K562 (cell line): ENCODE data around the gene MFAP3L. TPM values are rescaled to one million over a fixed set of nuclear protein-coding genes. Genes with fewer than 3 reads are reported as not detected.

Experiments
- ATAC-seq: fragments of 200-7000 bp; cut with Tn5 transposase; 3 replicates; pipeline ENCODE4 v1.9.1; 2020; ENCODE audit warnings: moderate library complexity
- BruUV-seq: library from RNA; stranded (reverse); fragments of 400-500 nt; replicated peaks from 2 replicates; lab custom pipeline; 2021; lab: Mats Ljungman, UMichigan
- CTCF ChIA-PET: fragments of 300-600 bp; formaldehyde crosslinking; extraction: SDS; loops from one replicate; lab custom pipeline; 2021; ENCODE audit warnings: low intra/inter-chr PET ratio; lab: Yijun Ruan, JAX
- POLR2A ChIA-PET: fragments of 300-600, 350-650 bp; sonication (Branson Sonifier 250); formaldehyde crosslinking; extraction: SDS; loops from one replicate; lab custom pipeline; 2021; ENCODE audit warnings: antibody characterized with exemption, inconsistent platforms; lab: Yijun Ruan, JAX
- DNase-seq, 4 experiments: peaks; one replicate each; pipeline versions ENCODE4 v3.0.0 to v3.0.0-alpha.2; 2011 to 2018; ENCODE audit warnings: low spot score in 3 of 4, mixed read lengths in 3 of 4; ENCODE audit errors: extremely low read depth in 1 of 4
- FAIRE-seq: peaks from 2 replicates; lab custom pipeline; 2011; peaks lifted over from hg19 to GRCh38; lab: Jason Lieb, UNC
- H2AFZ ChIP-seq: 2 replicates; pipeline ENCODE4 v1.6.0; 2011; ENCODE audit warnings: low read depth, low read length, control low read depth, inconsistent platforms
- H3K27ac ChIP-seq: fragments of 200-600 bp; 3 replicates; pipeline ENCODE4 v1.8.0; 2011; ENCODE audit warnings: low read depth, mild to moderate bottlenecking, control low read depth, inconsistent platforms, low read length, moderate library complexity, mixed read lengths; ENCODE audit errors: extremely low read depth
- H3K27me3 ChIP-seq, 2 experiments: fragments of 300-600 bp in 1 of 2; 2 replicates in 1 of 2; 3 replicates in 1 of 2; pipeline versions ENCODE4 v1.6.0 to v1.8.0; 2011; ENCODE audit warnings: inconsistent platforms in 2 of 2, low read length in 2 of 2, mild to moderate bottlenecking in 1 of 2, mixed read lengths in 1 of 2, moderate library complexity in 1 of 2; ENCODE audit not compliant: control insufficient read depth in 2 of 2, insufficient read depth in 2 of 2
- H3K36me3 ChIP-seq: fragments of 300-600 bp; 3 replicates; pipeline ENCODE4 v1.8.0; 2011; ENCODE audit warnings: mild to moderate bottlenecking, low read length, inconsistent platforms; ENCODE audit not compliant: control insufficient read depth, insufficient read depth
- H3K4me1 ChIP-seq, 2 experiments: fragments of 200-600 bp in 1 of 2; replicated peaks in 1 of 2; 2 replicates in 1 of 2; 3 replicates in 1 of 2; pipeline versions ENCODE4 v1.5.1 to v1.8.0; 2011; ENCODE audit warnings: inconsistent platforms in 2 of 2, low read length in 2 of 2, mild to moderate bottlenecking in 1 of 2, mixed read lengths in 1 of 2, moderate library complexity in 1 of 2; ENCODE audit not compliant: control insufficient read depth in 2 of 2, insufficient read depth in 2 of 2
- H3K4me2 ChIP-seq: 2 replicates; pipeline ENCODE4 v1.6.1; 2011; ENCODE audit warnings: low read length, control low read depth, inconsistent platforms, mixed read lengths; ENCODE audit not compliant: insufficient read depth
- H3K4me3 ChIP-seq: fragments of 200-600 bp; sonication (generic), shearing (Covaris generic); 2 replicates; pipeline ENCODE4 v1.5.1; 2016; ENCODE audit warnings: control low read depth, inconsistent platforms
- H3K79me2 ChIP-seq: fragments of 200-600 bp; 3 replicates; pipeline ENCODE4 v1.8.0; 2011; ENCODE audit warnings: low read length, inconsistent platforms; ENCODE audit not compliant: control insufficient read depth, insufficient read depth
- H3K9ac ChIP-seq, 2 experiments: 2 replicates each; pipeline versions ENCODE4 v1.6.0 to v1.6.1; 2011; ENCODE audit warnings: low read depth in 2 of 2, low read length in 2 of 2, control low read depth in 1 of 2, inconsistent platforms in 1 of 2, mild to moderate bottlenecking in 1 of 2, mixed read lengths in 1 of 2; ENCODE audit not compliant: insufficient read depth in 1 of 2
- H3K9me1 ChIP-seq: one replicate; pipeline ENCODE4 v1.6.0; 2011; ENCODE audit warnings: inconsistent platforms, mild to moderate bottlenecking, low read length, moderate library complexity; ENCODE audit not compliant: control insufficient read depth, insufficient read depth
- H3K9me3 ChIP-seq: replicated peaks from 2 replicates; pipeline ENCODE4 v1.5.1; 2011; ENCODE audit warnings: low read depth, low read length, inconsistent platforms; ENCODE audit not compliant: control insufficient read depth, insufficient read depth
- H4K20me1 ChIP-seq: replicated peaks from 2 replicates; pipeline ENCODE4 v1.6.1; 2011; ENCODE audit warnings: low read length, inconsistent platforms, mixed read lengths; ENCODE audit not compliant: control insufficient read depth, insufficient read depth
- ARHGAP35 ChIP-seq: fragments of 450-650 bp; IDR thresholded peaks from 2 replicates; pipeline ENCODE4 v1.6.1; 2018; ENCODE audit not compliant: partially characterized antibody
- E2F1 ChIP-seq: sonication (generic); formaldehyde crosslinking; IDR thresholded peaks from 2 replicates; pipeline ENCODE4 v1.8.1; 2023; ENCODE audit warnings: mild to moderate bottlenecking, missing genetic modification reagents, moderate library complexity
- ILF3 ChIP-seq: fragments of 450-650 bp; IDR thresholded peaks from 2 replicates; pipeline ENCODE4 v1.6.1; 2018; ENCODE audit warnings: antibody characterized with exemption, mild to moderate bottlenecking, moderate library complexity, borderline replicate concordance
- MCM7 ChIP-seq, 2 experiments: fragments of 450-650 bp; IDR thresholded peaks; 2 replicates each; pipeline ENCODE4 v1.6.1; 2016 to 2018
- MTF1 ChIP-seq: fragments of 250-450 bp; sonication (Bioruptor Pico); IDR thresholded peaks from 2 replicates; pipeline ENCODE4 v1.9.0; 2021; ENCODE audit warnings: moderate library complexity, mild to moderate bottlenecking, inconsistent platforms, borderline replicate concordance
- MXI1 ChIP-seq: IDR thresholded peaks from 2 replicates; pipeline ENCODE4 v1.6.1; 2011; ENCODE audit warnings: low read depth, mild to moderate bottlenecking, improper control_type of control experiment, low read length
- PHTF2 ChIP-seq: fragments of 250-450 bp; sonication (Bioruptor Pico); IDR thresholded peaks from 2 replicates; pipeline ENCODE4 v1.5.0; 2021; ENCODE audit warnings: mild to moderate bottlenecking
- TGIF2 ChIP-seq: sonication (generic); formaldehyde crosslinking; IDR thresholded peaks from 2 replicates; pipeline ENCODE4 v1.8.1; 2022; ENCODE audit warnings: mild to moderate bottlenecking, missing genetic modification reagents, moderate library complexity
- U2AF1 ChIP-seq: fragments of 200-400 bp; formaldehyde crosslinking; optimal IDR thresholded peaks from 2 replicates; pipeline ENCODE3; 2017; ENCODE audit warnings: mild to moderate bottlenecking, low read depth, low read length, moderate library complexity
- ZNF184 ChIP-seq: sonication (generic); formaldehyde crosslinking; IDR thresholded peaks from 2 replicates; pipeline ENCODE4 v1.5.0; 2020; ENCODE audit warnings: missing genetic modification reagents
- WGBS: fragments of 100-300 bp; shearing (Covaris generic); methylation state at CpG from one replicate; pipeline ENCODE4 v1.1.6; 2016; ENCODE audit warnings: low coverage, mixed read lengths; ENCODE audit not compliant: insufficient coverage; ENCODE audit errors: missing lambda C conversion rate; 5-methylcytosine and 5-hydroxymethylcytosine counted together
- in situ Hi-C: fragments of 300-500 bp; cut with MboI; formaldehyde crosslinking; loops from 4 replicates; pipeline ENCODE4 v1.15.0; 2018; ENCODE audit warnings: inconsistent platforms, mixed read lengths
- intact Hi-C: fragments of 100-400 bp; cut with micrococcal nuclease; formaldehyde crosslinking; loops from 2 replicates; pipeline ENCODE4 v1.14.2; 2022
- polyA plus RNA-seq, 8 experiments: library from polyadenylated mRNA; depleted of rRNA in 4 of 8; stranded (reverse) in 5 of 8; unstranded in 3 of 8; fragments of >200 nt; fragmentation: Nextera tagmentation in 2 of 8; fragmentation: Illumina TruSeq in 1 of 8; extraction: Ambion mirVana in 2 of 8; extraction: Trizol in 1 of 8; gene quantifications; 2 replicates each; pipeline versions ENCODE4 v1.2.1 to v1.2.3, GENCODE V29; 2011 to 2014; ENCODE audit warnings: inconsistent platforms in 1 of 8, missing spikeins in 1 of 8
- total RNA-seq, 7 experiments: library from RNA; depleted of rRNA in 6 of 7; stranded (reverse); fragments of >200 nt in 6 of 7; fragmentation: Illumina TruSeq in 2 of 7; extraction: Trizol in 2 of 7; gene quantifications; 2 replicates each; pipeline versions ENCODE4 v1.2.1 to v1.2.3, GENCODE V29; 2011 to 2021; ENCODE audit warnings: low replicate concordance in 1 of 7

The MFAP3L gene
- total and polyA plus RNA-seq, 9 of the 15 experiments (the other 6 are each of a cell fraction or from before 2014, with no cell fraction given) = 0.06 to 0.25 (median 0.20) TPM; not detected in 3

GRCh38 chr4:169987327-169988228, 38.6 kb downstream of the MFAP3L start:
- H3K9me1 ChIP-seq = no peaks in the 10 kb centered on the region
- WGBS = 11% methylated on average over 6 of the region's 6 CpGs
- H3K4me3 ChIP-seq = no peak overlapping the region
- H3K9ac ChIP-seq = no peak overlapping the region
- BruUV-seq = no TSS peak
- FAIRE-seq (no peak), DNase-seq (no peak), ATAC-seq (no peak)
- intact Hi-C loops (no loop called here), in situ Hi-C loops (no loop called here)
- no peak overlapping the region for H2AFZ ChIP-seq
- POLR2A ChIA-PET = no interaction called here
- CTCF ChIA-PET = no interaction called here
- no peaks in the 10 kb centered on the region for H4K20me1 ChIP-seq
- H3K36me3 ChIP-seq = no peaks in the 10 kb centered on the region
- peaks cover 6 to 16% of the 10 kb centered on the region in 2 experiments; a peak in 4 of 5 replicates for H3K27me3 ChIP-seq
- H3K9me3 ChIP-seq = no peaks in the 10 kb centered on the region
- H3K27ac ChIP-seq = no peak overlapping the region
- TF ChIP-seq MXI1 = no peak
- H3K4me2 ChIP-seq = no peak overlapping the region
- no peaks in the 10 kb centered on the region for H3K79me2 ChIP-seq
- H3K4me1 ChIP-seq = no peaks in the 10 kb centered on the region

DNA sequence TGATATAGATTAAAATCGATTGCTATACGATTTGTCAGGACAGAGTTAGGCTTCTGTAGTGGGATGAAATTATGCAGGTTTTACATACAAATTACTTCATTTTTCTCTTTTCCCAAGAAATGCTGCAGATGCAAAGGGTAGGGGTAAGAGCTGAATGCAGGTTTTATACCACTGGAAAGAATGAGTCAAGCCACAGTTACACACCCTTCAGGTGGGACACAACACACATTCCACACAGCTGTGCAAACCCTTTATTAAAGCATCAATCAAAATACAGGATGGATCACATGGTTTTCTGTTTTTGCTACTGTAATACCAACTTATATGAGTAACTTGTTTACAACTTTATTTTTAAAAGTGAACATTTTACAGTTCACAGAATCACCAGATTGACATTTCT, 39.8 kb downstream of the MFAP3L start:
- H3K9me1 ChIP-seq = no peaks in the 10 kb centered on the region
- no peaks in the 10 kb centered on the region for H3K9me3 ChIP-seq
- no peaks in the 10 kb centered on the region for H3K36me3 ChIP-seq
- no peak for DNase-seq
- TF ChIP-seq TGIF2 (CRISPR knock-in tag) = no peak
- TF ChIP-seq E2F1 (CRISPR knock-in tag) = no peak
- no peak for TF ChIP-seq MTF1 (CRISPR knock-in tag)
- no peak for TF ChIP-seq ILF3
- no peak for TF ChIP-seq PHTF2
- TF ChIP-seq U2AF1 = no peak
- no peak for TF ChIP-seq MCM7 (IDR thresholded peaks at IDR 0.05)
- TF ChIP-seq ZNF184 = no peak
- no peak for TF ChIP-seq ARHGAP35
- no peak overlapping the region for H3K27ac ChIP-seq
- H3K27me3 ChIP-seq = peaks cover 0 to 5% of the 10 kb centered on the region in 2 experiments; a peak in 3 of 5 replicates
- no TSS peak for BruUV-seq
- no peak for ATAC-seq
- POLR2A ChIA-PET = no interaction called here
- 0% methylated on average over 2 of the region's 2 CpGs for WGBS
- H3K4me2 ChIP-seq = no peak overlapping the region
- CTCF ChIA-PET = no interaction called here
- no peak overlapping the region for H3K9ac ChIP-seq
- no peak overlapping the region for H2AFZ ChIP-seq
- no peak for FAIRE-seq
- in situ Hi-C loops = no loop called here
- no peak overlapping the region for H3K4me3 ChIP-seq
- intact Hi-C loops = no loop called here
- H4K20me1 ChIP-seq = no peaks in the 10 kb centered on the region
- no peaks in the 10 kb centered on the region for H3K79me2 ChIP-seq
- H3K4me1 ChIP-seq = no peaks in the 10 kb centered on the region
